Motor neuron (in vitro differentiated cells): ENCODE results near the gene KDELR3. TPM values are rescaled to one million over a fixed set of nuclear protein-coding genes. Genes with fewer than 3 reads are reported as not detected.

Source experiments
- ATAC-seq, 8 experiments: fragments of 200-7000 bp; cut with Tn5 transposase; replicated peaks in 6 of 8; 2 replicates each; pipeline ENCODE4 v1.8.0; 2021; ENCODE audit warnings: mild to moderate bottlenecking in 8 of 8, moderate library complexity in 8 of 8
- H3K27ac ChIP-seq, 2 donors: fragments of 250-450 bp; sonication (Bioruptor Pico); 2 replicates each; pipeline ENCODE4 v1.9.0; 2021; ENCODE audit warnings: antibody characterized with exemption in 2 of 2, mild to moderate bottlenecking in 2 of 2, moderate library complexity in 1 of 2
- H3K4me1 ChIP-seq, 2 donors: fragments of 250-450 bp; sonication (Bioruptor Pico); replicated peaks in 1 of 2; 2 replicates each; pipeline ENCODE4 v1.6.1; 2021; ENCODE audit warnings: antibody characterized with exemption in 2 of 2, mild to moderate bottlenecking in 2 of 2, moderate library complexity in 1 of 2
- H3K4me3 ChIP-seq, 5 donors: fragments of 250-450 bp; sonication (Bioruptor Pico); 2 replicates each; pipeline ENCODE4 v1.9.0; 2021; ENCODE audit warnings: antibody characterized with exemption in 5 of 5, mild to moderate bottlenecking in 5 of 5, moderate library complexity in 4 of 5
- WGBS, 10 experiments: fragments of 450-650 bp; shearing (Covaris generic); methylation state at CpG; one replicate each; pipeline ENCODE4 v1.0.0; 2022; 5-methylcytosine and 5-hydroxymethylcytosine counted together
- in situ Hi-C, 9 experiments: fragments of 400-800 bp; cut with MboI; loops; one replicate each; pipeline ENCODE4 v1.15.0; 2021; ENCODE audit warnings: low sequenced_read_pairs in 9 of 9, low pct_unique_long_range_greater_than_20kb in 2 of 9; ENCODE audit not compliant: unreplicated experiment in 9 of 9
- total RNA-seq, 8 experiments: library from RNA; unstranded; fragments of 300-600 nt; gene quantifications; 2 replicates each; pipeline versions ENCODE4 v1.2.3 to v1.2.4, GENCODE V29; 2022

Gene KDELR3
- total RNA-seq, 8 experiments from 2014 or later = 2.4 to 34.6 (median 7.3) TPM

DNA sequence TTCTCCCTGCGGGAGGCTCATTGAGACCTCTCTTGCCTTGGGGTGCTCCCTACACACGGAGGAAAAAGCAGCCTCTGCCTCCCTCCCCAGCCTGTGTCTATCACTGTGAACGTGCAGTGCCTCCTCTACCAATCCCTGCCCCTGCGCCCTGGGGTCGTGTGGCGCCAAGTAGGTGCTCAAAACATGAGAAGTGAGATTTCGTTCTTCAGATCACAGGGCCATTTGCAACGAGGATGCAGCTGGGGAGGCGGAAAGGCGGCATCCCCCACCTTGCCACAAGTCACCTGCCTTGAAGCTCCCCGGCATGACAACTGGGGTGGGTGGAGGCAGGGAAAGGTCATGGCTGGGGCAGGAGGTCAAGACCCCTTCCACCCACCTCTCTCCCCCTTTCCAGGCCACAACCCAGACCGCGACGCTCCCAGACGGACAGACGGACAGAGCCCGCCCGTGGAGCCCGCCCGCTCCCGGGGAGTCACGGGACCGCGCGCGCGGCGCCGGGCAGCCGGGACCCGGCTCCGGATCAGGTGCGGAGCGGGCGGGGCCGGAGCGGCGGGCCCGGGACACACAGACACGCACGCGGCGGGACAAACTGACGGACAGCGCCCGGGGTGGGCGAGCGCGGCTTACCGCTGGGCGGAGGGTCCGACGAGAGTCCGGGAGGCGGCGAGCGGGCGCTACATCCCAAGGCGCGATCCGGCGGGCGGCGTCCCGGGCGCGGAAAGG lies 13.4 kb upstream of the KDELR3 start:
- WGBS, 10 experiments = 21 to 60% methylated on average over 4 to 9 of the region's 67 CpGs; no CpG with 5 or more reads in 8 of the 10 experiments
- Histone ChIP-seq H3K27ac (no peak overlapping the region), H3K4me3 (peak overlapping the region; percentile 53 to 80 (median 57)), H3K4me1 (peaks cover 28 to 60% of the 10 kb centered on the region in 2 donors)
- peak in 7 of 8 experiments; percentile 1 to 20 (median 10) for ATAC-seq
- in situ Hi-C loops = no loop called here

DNA sequence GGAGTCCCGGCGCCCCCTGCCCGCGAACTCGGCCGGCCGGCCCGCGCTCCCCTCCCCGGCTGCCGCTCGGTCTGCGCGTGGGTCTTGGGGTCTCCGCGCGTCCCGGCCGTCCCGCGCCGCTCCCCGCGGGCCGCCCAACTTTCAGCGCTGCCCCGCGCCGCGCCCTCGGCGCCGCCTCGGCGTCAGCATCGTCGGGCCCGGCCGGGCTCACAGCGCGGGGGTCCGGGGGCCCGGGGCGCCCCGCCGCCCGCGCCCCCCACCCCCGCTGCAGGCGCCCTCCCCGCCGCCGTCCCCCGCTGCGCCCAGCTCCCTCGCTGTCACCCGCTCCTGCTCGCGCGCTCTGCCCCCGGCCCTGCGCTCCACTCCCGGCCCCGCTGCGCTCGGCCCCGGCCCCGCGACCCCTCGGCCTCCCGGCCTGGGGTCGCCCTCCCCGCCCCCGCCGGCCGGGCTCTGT lies 12.8 kb upstream of the KDELR3 start, which contains the start of gene KCNJ4:
KCNJ4 (minus strand) TSS at position 124 of the 454 bp plus-strand sequence. CDS start 27,067 bp downstream, outside the sequence.
- no CpG with 5 or more reads among the region's 76 CpGs for WGBS, 10 experiments
- H3K27ac ChIP-seq = no peak within 1 kb of the TSS
- in situ Hi-C loops = no loop called here
- H3K4me3 ChIP-seq = peak within 1 kb of the TSS; percentile 53 to 80 (median 57)
- ATAC-seq = peak in 6 of 8 experiments; percentile 2 to 25 (median 14)
- peaks cover 23 to 58% of the 10 kb centered on the region in 2 donors for H3K4me1 ChIP-seq

DNA sequence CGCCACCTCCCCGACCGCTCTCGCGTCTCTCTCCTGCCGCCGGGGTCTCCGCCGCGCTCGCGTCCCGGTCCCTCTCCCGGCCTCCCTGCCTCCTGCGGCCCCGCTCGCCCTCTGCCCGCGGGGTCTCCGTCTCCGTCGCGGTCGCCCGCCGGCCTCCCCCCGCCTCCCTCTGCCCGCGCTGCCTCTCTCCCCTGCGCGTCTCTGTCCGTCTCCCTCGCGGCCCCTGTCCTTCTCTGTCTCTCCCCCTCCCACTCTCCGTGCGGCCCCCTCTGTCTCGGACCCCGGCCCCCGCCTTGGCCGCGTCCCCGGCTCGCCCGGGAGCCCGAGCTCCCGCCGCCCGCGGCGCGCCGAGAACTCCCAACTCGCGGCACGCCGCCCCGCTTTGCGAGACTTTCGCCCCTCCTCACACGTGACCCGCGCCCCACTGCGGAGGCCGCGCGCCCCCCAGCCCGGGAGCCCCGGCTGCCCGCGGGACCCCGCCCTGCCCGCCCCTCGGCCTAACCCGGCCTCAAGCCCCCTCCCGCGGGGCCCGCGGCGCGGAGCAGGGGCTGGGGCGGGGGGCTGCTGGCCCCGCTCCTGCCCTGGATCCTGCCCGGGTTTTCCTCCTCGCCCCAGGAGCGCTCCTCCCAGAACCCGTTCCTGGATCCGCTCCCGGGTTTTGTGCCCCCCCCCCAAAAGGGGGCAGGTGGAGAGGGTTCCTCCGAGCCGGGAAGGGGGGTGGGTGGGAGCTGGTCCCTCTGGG lies 12.2 kb upstream of the KDELR3 start:
- WGBS, 10 experiments = no CpG with 5 or more reads among the region's 90 CpGs
- ATAC-seq = peak in 7 of 8 experiments; percentile 31 to 69 (median 61)
- no peak overlapping the region for H3K27ac ChIP-seq
- peak overlapping the region; percentile 53 to 80 (median 57) for H3K4me3 ChIP-seq
- in situ Hi-C loops = no loop called here
- H3K4me1 ChIP-seq = peaks cover 20 to 57% of the 10 kb centered on the region in 2 donors

DNA sequence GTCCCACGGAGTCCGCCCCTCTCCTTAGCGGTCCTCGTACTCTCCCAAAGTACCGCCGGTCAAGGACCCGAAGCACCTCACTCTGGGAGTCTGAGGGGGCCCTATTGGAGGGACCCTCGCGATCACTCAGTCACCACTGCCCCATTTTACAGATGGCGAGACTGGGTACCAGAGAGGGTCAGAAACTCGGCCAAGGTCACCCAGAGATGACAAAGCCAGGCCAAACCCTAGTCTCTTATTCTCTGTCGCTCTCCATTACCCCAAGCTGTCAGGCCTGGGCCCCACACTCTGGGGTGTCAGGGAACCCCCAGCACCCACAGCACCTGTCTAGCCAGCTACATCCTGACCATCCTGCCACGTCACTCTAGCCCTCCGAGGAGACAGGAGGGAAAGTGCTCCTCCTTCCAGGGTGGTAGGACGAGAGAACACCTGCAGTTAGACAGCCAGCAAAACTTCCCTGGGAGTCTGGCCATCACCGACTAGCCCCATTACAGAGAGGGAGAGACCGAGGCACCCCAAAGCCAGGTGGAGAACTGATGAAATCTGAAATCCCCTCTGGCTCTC lies 11.5 kb upstream of the KDELR3 start:
- in situ Hi-C loops = no loop called here
- Histone ChIP-seq H3K4me1 (peaks cover 20 to 50% of the 10 kb centered on the region in 2 donors), H3K4me3 (peak overlapping the region; percentile 53 to 80 (median 57)), H3K27ac (no peak overlapping the region)
- ATAC-seq = no peak
- WGBS, 10 experiments = 0 to 67% (median 30%) methylated on average over 1 to 3 of the region's 17 CpGs; no CpG with 5 or more reads in 4 of the 10 experiments

DNA sequence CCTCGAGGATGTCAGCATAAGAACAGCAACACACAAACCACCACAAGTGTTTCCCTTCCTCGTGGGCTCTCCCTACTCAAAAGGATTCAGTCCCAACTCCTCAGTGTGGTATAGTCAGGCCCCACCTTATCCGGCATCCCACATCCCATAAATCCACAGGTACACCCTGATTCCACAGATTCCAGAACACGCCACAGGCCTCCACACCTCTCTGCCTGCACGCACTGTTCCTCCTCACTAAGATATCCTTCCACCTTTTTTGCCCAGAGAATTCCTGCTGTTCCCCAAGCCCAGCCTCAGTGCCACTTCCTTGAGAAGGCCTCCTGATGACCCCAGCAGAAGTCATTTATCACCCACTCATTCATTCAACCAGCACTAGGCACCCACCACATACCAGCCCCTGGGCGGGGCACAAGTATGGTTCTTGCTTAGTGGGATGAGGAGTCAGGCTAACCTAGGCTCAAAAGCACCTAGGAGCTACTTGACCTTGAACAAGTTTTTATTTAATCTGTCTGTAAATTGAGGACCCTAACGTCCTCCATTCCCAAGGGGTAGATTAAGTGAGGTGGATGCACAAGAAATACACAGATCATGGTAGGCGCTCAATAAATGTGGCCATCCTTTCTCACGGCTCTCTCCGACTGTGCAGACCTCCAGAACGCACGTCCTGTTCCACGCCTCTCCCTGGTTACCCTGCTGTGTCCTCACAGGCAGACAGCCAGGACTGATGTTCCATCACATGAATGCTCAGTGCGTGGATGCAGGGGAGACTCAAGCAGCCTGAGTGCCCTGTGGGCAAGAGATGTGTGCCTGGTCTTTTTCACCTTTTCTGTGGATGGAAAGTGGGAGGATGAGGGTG lies 10.8 kb upstream of the KDELR3 start:
- H3K27ac ChIP-seq = no peak overlapping the region
- H3K4me3 ChIP-seq = no peak overlapping the region
- peaks cover 23 to 48% of the 10 kb centered on the region in 2 donors for H3K4me1 ChIP-seq
- ATAC-seq = peak in 1 of 8 experiments; percentile 24
- 57 to 84% (median 67%) methylated on average over 1 to 6 of the region's 14 CpGs; no CpG with 5 or more reads in 1 of the 10 experiments for WGBS, 10 experiments
- in situ Hi-C loops = no loop called here

DNA sequence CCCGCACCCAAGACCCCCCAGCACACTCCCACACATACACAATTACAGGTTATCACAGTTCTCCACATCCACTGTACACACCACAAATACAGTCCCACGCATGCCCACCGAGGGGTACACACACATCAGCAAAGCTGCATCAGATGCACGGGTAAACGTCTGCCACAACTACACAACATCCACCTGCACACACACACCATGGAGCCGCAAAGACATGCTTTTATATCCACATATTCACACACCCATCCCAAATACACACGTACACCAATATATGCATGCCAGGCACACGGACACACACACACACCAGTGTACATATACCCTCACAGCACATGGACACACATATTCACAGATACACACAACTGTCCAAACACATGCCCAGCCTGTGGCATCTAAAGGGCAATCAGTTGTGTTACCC lies 7.5 kb upstream of the KDELR3 start:
- H3K4me1 ChIP-seq = peaks cover 34 to 44% of the 10 kb centered on the region in 2 donors
- H3K27ac ChIP-seq = no peak overlapping the region
- in situ Hi-C loops = no loop called here
- ATAC-seq = no peak
- no peak overlapping the region for H3K4me3 ChIP-seq
- 26 to 100% (median 70%) methylated on average over 1 to 3 of the region's 8 CpGs; no CpG with 5 or more reads in 7 of the 10 experiments for WGBS, 10 experiments

DNA sequence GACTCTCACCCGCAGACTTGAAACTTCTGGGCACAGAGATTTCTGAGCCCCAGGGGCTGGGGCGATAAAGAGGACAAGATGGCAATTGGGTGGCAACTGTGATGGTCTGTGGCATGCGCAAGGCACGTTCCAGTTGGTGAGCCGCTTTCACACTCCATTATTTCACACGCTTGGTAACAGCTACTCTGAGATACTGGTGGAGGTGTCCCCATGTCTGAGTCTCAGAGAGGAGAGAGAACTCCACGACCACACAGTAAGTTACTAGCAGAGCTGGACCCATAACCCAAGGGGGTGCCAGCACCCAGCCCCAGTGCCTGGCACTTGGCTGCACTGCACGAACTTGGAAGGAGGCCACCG lies 6.9 kb upstream of the KDELR3 start:
- Histone ChIP-seq H3K27ac (no peak overlapping the region), H3K4me1 (peaks cover 34 to 43% of the 10 kb centered on the region in 2 donors), H3K4me3 (peak overlapping the region in 2 of 5 donors; percentile 17 to 25)
- peak in 6 of 8 experiments; percentile 21 to 45 (median 34) for ATAC-seq
- 27 to 100% (median 29%) methylated on average over 1 to 5 of the region's 9 CpGs; no CpG with 5 or more reads in 5 of the 10 experiments for WGBS, 10 experiments
- in situ Hi-C loops = no loop called here

DNA sequence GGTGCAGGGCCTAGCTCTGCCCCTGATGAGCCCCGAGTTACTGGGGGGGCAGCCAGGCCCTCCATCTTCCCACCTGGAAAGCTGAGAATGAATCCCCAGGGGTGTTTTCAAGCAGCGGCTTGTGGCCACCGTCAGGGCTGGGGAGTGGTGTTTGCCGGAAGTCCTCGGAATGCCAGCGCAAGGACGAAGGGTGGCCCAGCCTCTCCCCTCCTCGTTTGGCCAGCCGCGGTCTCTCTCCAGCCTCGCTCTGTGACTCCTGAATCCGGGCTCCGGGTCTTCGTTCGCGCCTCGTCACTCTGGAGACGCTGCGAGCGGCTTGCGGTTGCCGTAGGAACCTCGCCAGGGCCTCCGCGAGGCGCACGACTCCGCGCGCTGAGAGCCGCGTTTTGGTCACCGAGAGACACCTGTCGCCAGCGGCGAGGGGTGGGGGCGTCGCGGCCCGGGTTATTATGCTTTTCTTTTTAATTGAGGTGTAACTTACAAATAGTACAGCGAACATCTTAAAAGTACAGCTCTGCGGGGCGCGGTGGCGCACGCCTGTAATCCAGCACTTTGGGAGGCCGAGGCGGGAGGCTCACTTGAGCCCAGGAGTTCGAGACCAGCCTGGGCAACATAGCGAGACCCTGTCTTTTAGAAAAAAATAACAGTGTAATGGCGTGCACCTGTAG lies 6.3 kb upstream of the KDELR3 start:
- no peak overlapping the region for H3K27ac ChIP-seq
- peak overlapping the region in 2 of 5 donors; percentile 17 to 25 for H3K4me3 ChIP-seq
- 0 to 51% (median 49%) methylated on average over 2 to 7 of the region's 51 CpGs; no CpG with 5 or more reads in 5 of the 10 experiments for WGBS, 10 experiments
- peak; percentile 78 to 95 (median 84) for ATAC-seq
- H3K4me1 ChIP-seq = peaks cover 31 to 38% of the 10 kb centered on the region in 2 donors
- in situ Hi-C loops = no loop called here

DNA sequence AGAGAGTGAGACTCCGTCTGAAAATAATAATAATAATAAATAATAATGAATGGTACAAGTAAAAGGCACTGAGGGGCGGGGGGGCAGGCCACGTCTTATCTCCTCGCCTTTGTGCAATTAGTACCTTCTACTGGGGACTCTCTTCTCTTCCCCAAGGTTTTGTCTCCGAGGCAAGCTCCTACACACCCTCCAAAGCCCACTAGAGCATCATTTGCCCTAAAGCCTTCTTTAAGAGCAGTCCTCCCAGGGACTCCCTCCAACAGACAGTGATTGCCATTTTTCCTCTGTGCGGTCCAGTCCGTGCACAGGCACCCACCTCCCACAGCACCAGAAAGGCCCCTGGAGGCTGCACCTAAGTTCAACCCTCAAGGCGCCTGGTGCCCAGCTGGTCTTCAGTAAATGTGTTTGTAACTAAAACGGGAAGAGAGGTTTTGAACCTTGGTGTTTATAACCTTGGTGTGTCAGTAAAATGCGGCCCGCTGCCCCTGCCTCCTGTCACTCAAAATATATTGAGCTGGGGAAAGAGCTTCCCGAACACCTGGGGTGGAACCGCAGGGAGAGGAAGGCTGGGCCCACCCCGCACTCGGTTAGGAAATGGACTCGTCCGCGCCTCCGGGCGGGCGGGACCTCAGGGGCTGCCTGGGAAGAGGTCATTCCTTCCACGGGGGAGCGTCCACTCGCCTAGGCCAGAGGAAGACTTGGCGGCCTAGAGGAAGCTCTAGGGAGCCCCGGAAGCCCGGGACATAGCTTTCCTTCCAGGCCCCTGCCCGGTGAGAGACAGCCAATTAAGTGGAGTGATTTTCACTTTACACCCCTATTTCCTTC lies 4.7 kb upstream of the KDELR3 start:
- Histone ChIP-seq H3K4me3 (peak overlapping the region in 2 of 5 donors; percentile 3 to 16), H3K27ac (no peak overlapping the region), H3K4me1 (peaks cover 21 to 29% of the 10 kb centered on the region in 2 donors)
- 0 to 100% (median 70%) methylated on average over 1 to 8 of the region's 28 CpGs; no CpG with 5 or more reads in 1 of the 10 experiments for WGBS, 10 experiments
- in situ Hi-C loops = no loop called here
- ATAC-seq = peak in 5 of 8 experiments; percentile 57 to 77 (median 74)

DNA sequence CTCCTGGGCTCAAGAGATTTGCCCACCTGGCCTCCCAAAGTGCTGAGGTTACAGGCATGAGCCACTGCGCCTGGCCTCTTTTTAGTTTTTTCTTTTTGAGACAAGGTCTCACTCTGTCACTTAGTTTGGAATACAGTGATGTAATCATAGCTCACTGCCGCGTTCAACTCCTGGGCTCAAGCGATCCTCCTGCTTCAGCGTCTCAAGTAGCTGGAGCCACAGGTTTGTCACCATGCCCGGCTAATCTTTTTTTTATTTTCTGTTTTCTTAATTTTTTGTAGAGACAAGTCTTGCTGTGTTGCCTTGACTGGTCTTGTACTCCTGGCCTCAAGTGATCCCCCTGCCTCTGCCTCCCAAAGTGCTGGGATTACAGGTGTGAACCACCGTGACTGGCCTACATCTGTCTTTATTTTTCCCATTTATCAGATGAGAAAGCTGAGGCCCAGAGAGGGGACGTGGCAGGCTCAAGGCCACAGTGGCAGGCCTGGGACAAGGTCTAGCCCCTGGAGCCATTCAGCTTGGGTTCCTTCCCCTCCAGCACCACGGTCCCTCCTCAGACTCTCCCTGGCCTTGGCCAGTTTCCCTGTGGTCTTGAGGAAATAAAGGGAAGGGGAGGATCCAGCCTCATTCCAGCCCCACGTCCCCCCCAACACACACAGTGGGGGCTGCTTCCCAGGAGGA lies 2.8 kb upstream of the KDELR3 start:
- Histone ChIP-seq H3K4me1 (peaks cover 21 to 28% of the 10 kb centered on the region in 2 donors), H3K27ac (no peak overlapping the region), H3K4me3 (no peak overlapping the region)
- WGBS, 10 experiments = 82 to 100% (median 91%) methylated on average over 1 to 8 of the region's 10 CpGs; no CpG with 5 or more reads in 2 of the 10 experiments
- ATAC-seq = no peak
- in situ Hi-C loops = no loop called here
